Measurements from ENCODE around the gene DRD1. TPM values are rescaled to one million over a fixed set of nuclear protein-coding genes. Genes with fewer than 3 reads are reported as not detected.
"Not testable (repeated sequence)": the region's sequence is repeated elsewhere in the genome, so short reads cannot be mapped to it uniquely, and the experiment has no call there.

The DRD1 gene
- total and polyA plus RNA-seq, 2 experiments from 2014 or later, result 0.25 to 1.2 TPM

DNA sequence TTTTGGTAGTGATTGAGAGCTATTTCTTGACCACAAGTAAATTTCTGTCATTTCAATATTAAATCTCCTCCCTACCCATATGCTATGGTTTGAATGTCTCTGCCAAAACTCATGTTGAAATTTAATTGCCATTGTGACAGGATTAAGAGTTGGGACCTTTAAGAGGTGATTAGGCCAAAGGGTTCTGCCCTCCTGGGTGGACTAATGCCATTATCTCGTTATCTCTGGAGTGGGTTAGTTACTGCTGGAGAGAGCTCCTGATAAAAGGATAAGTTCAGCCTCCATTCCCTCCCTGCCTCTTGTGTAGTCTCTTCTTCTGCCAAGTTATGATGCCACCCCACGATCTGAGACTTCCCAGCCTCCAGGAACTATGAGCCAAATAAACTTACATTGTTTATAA is 3.6 kb upstream of the DRD1 start:
- DNase-seq (ENCODE audit: low spot score), result no peak
- peaks cover 4% of the 10 kb centered on the region for H3K4me1 ChIP-seq (ENCODE audit: insufficient read depth)
- no peak overlapping the region for H3K4me2 ChIP-seq
- no peaks in the 10 kb centered on the region for H3K36me3 ChIP-seq (replicated peaks; ENCODE audit: insufficient read depth, low read depth)
- H3K27me3 ChIP-seq, result peaks cover 40% of the 10 kb centered on the region
- no peaks in the 10 kb centered on the region for H3K79me2 ChIP-seq
- no peak overlapping the region for H3K27ac ChIP-seq
- no peak overlapping the region for H2AFZ ChIP-seq
- no peaks in the 10 kb centered on the region for H3K9me3 ChIP-seq (ENCODE audit: low read depth)
- no peaks in the 10 kb centered on the region for H4K20me1 ChIP-seq (ENCODE audit: insufficient read depth, poor library complexity, severe bottlenecking)
- TF ChIP-seq EZH2phosphoT487 (IDR thresholded peaks at IDR 0.05; ENCODE audit: low read depth, severe bottlenecking, unreplicated experiment), result no peak
- TF ChIP-seq CTCF (IDR thresholded peaks at IDR 0.05; ENCODE audit: poor library complexity), result no peak
- no peak for TF ChIP-seq EZH2 (IDR thresholded peaks at IDR 0.05; ENCODE audit: borderline replicate concordance)
- 7% methylated on average over 2 of the region's 2 CpGs for WGBS (ENCODE audit: low lambda C conversion rate, missing lambda C conversion rate)
- no peaks in the 10 kb centered on the region for H3K9me2 ChIP-seq (replicated peaks; ENCODE audit: insufficient read depth)
- no peak overlapping the region for H3K4me3 ChIP-seq

- H3K27ac ChIP-seq; H3K4me1 ChIP-seq (ENCODE audit: insufficient read depth); DNase-seq (ENCODE audit: low spot score); H4K20me1 ChIP-seq (ENCODE audit: insufficient read depth, poor library complexity, severe bottlenecking); H3K36me3 ChIP-seq (replicated peaks; ENCODE audit: insufficient read depth, low read depth); H3K4me2 ChIP-seq; H3K4me3 ChIP-seq; H2AFZ ChIP-seq; H3K9me3 ChIP-seq (ENCODE audit: low read depth); H3K9me2 ChIP-seq (replicated peaks; ENCODE audit: insufficient read depth); H3K79me2 ChIP-seq: not testable (repeated sequence)
- 91% methylated on average over 14 of the region's 14 CpGs for WGBS (ENCODE audit: low lambda C conversion rate, missing lambda C conversion rate)
- peaks cover 51% of the 10 kb centered on the region for H3K27me3 ChIP-seq
Measured at GRCh38 chr5:175446378-175446777, 2.4 kb upstream of the DRD1 start.

- H2AFZ ChIP-seq, result peak overlapping the region; percentile 60
- H3K4me2 ChIP-seq, result peak overlapping the region; percentile 98
Measured at GRCh38 chr5:175444905-175445456, 999 bp upstream of the DRD1 start.

More at GRCh38 chr5:175444905-175445456, 999 bp upstream of the DRD1 start:
- Histone ChIP-seq H3K9me2 (replicated peaks; ENCODE audit: insufficient read depth) (no peaks in the 10 kb centered on the region), H3K27ac (no peak overlapping the region), H3K27me3 (peaks cover 56% of the 10 kb centered on the region), H3K4me3 (peak overlapping the region; percentile 47), H3K79me2 (no peaks in the 10 kb centered on the region), H3K36me3 (replicated peaks; ENCODE audit: insufficient read depth, low read depth) (no peaks in the 10 kb centered on the region), H4K20me1 (ENCODE audit: insufficient read depth, poor library complexity, severe bottlenecking) (no peaks in the 10 kb centered on the region), H3K4me1 (ENCODE audit: insufficient read depth) (peaks cover 4% of the 10 kb centered on the region), H3K9me3 (ENCODE audit: low read depth) (no peaks in the 10 kb centered on the region)
- no peak for DNase-seq (ENCODE audit: low spot score)
- TF ChIP-seq EZH2 (IDR thresholded peaks at IDR 0.05; ENCODE audit: borderline replicate concordance), result no peak
- no peak for TF ChIP-seq EZH2phosphoT487 (IDR thresholded peaks at IDR 0.05; ENCODE audit: low read depth, severe bottlenecking, unreplicated experiment)
- TF ChIP-seq CTCF (IDR thresholded peaks at IDR 0.05; ENCODE audit: poor library complexity), result no peak
- 51% methylated on average over 32 of the region's 37 CpGs for WGBS (ENCODE audit: low lambda C conversion rate, missing lambda C conversion rate)
